Keratinocyte (primary cell): Measurements from ENCODE around the gene CMIP. TPM values are rescaled to one million over a fixed set of nuclear protein-coding genes. Genes with fewer than 3 reads are reported as not detected.

Experiments used
- DNase-seq: peaks from one replicate; pipeline ENCODE4 v3.0.0-alpha.2; 2011; ENCODE audit warnings: low read depth, missing footprints, low spot score
- FAIRE-seq: peaks from 2 replicates; lab custom pipeline; 2011; peaks lifted over from hg19 to GRCh38; lab: Jason Lieb, UNC
- H2AFZ ChIP-seq: 2 replicates; pipeline ENCODE4 v1.6.0; 2012; ENCODE audit warnings: low read length, control low read depth, inconsistent platforms; ENCODE audit not compliant: control insufficient read depth
- H3K27ac ChIP-seq: 2 replicates; pipeline ENCODE4 v1.5.1; 2011; ENCODE audit warnings: low read length; ENCODE audit not compliant: control insufficient read depth, insufficient read depth
- H3K27me3 ChIP-seq: 3 replicates; pipeline ENCODE4 v1.6.0; 2011; ENCODE audit warnings: low read length; ENCODE audit not compliant: control insufficient read depth, insufficient read depth; ENCODE audit errors: extremely low read depth
- H3K36me3 ChIP-seq, 2 experiments: 2 replicates in 1 of 2; 3 replicates in 1 of 2; pipeline ENCODE4 v1.5.1; 2011; ENCODE audit warnings: low read length in 2 of 2, mild to moderate bottlenecking in 1 of 2; ENCODE audit not compliant: control insufficient read depth in 2 of 2, insufficient read depth in 2 of 2; ENCODE audit errors: extremely low read depth in 1 of 2
- H3K4me1 ChIP-seq: 3 replicates; pipeline ENCODE4 v1.5.1; 2011; ENCODE audit warnings: low read length; ENCODE audit not compliant: control insufficient read depth, insufficient read depth; ENCODE audit errors: extremely low read depth
- H3K4me2 ChIP-seq: 3 replicates; pipeline ENCODE4 v1.6.0; 2011; ENCODE audit warnings: low read depth, low read length; ENCODE audit not compliant: control insufficient read depth, insufficient read depth; ENCODE audit errors: extremely low read depth
- H3K4me3 ChIP-seq, 3 experiments: fragments of 200-600 bp in 1 of 3; sonication (generic) in 1 of 3; 2 replicates in 2 of 3; 3 replicates in 1 of 3; pipeline ENCODE4 v1.5.1; 2011 to 2016; ENCODE audit warnings: low read length in 3 of 3, mild to moderate bottlenecking in 3 of 3, control low read depth in 2 of 3, inconsistent platforms in 1 of 3, low read depth in 1 of 3, mixed read lengths in 1 of 3, mixed run types in 1 of 3, moderate library complexity in 1 of 3; ENCODE audit not compliant: control insufficient read depth in 2 of 3, insufficient read depth in 2 of 3; ENCODE audit errors: extremely low read depth in 1 of 3
- H3K79me2 ChIP-seq: 2 replicates; pipeline ENCODE4 v1.6.0; 2012; ENCODE audit warnings: low read length; ENCODE audit not compliant: control insufficient read depth, insufficient read depth
- H3K9ac ChIP-seq: 3 replicates; pipeline ENCODE4 v1.6.0; 2011; ENCODE audit warnings: low read length; ENCODE audit not compliant: control insufficient read depth, insufficient read depth; ENCODE audit errors: extremely low read depth
- H3K9me1 ChIP-seq: 3 replicates; pipeline ENCODE4 v1.6.0; 2011; ENCODE audit warnings: low read length; ENCODE audit not compliant: control insufficient read depth, insufficient read depth; ENCODE audit errors: extremely low read depth
- H3K9me3 ChIP-seq: 2 replicates; pipeline ENCODE4 v1.5.1; 2012; ENCODE audit warnings: low read depth, low read length; ENCODE audit not compliant: control insufficient read depth
- H4K20me1 ChIP-seq: 3 replicates; pipeline ENCODE4 v1.6.0; 2011; ENCODE audit warnings: low read length; ENCODE audit not compliant: control insufficient read depth, insufficient read depth; ENCODE audit errors: extremely low read depth
- CTCF ChIP-seq, 3 experiments: IDR thresholded peaks in 1 of 3; conservative IDR thresholded peaks in 1 of 3; optimal IDR thresholded peaks in 1 of 3; 2 replicates in 2 of 3; 3 replicates in 1 of 3; pipeline versions ENCODE3 to v1.5.1; 2011; ENCODE audit warnings: low read length in 3 of 3, mild to moderate bottlenecking in 3 of 3, moderate library complexity in 2 of 3, control low read depth in 1 of 3, inconsistent platforms in 1 of 3; ENCODE audit not compliant: insufficient read depth in 2 of 3; ENCODE audit errors: extremely low read depth in 1 of 3
- EZH2 ChIP-seq: IDR thresholded peaks from one replicate; pipeline ENCODE4 v1.6.1; 2012; ENCODE audit warnings: inconsistent platforms, mild to moderate bottlenecking, low read length, moderate library complexity
- dilution Hi-C: fragments of 300-500 bp; cut with MboI; formaldehyde crosslinking; loops from one replicate; pipeline ENCODE4 v1.7.0; 2020; ENCODE audit warnings: low sequenced_read_pairs; ENCODE audit not compliant: extremely low pct_ligation_motif_present
- polyA plus RNA-seq, 5 experiments: library from polyadenylated mRNA; depleted of rRNA in 3 of 5; stranded (reverse) in 3 of 5; stranded (forward) in 1 of 5; unstranded in 1 of 5; fragments of >200 nt; gene quantifications; 1 replicate in 1 of 5; 2 replicates in 3 of 5; 3 replicates in 1 of 5; pipeline versions ENCODE4 v1.2.1 to v1.2.3, GENCODE V29; 2011 to 2012; ENCODE audit warnings: missing spikeins in 2 of 5, low read depth in 1 of 5, low replicate concordance in 1 of 5

The CMIP gene
- polyA plus RNA-seq, 1 donor (not counting 4 experiments of a cell fraction or from before 2014, with no cell fraction given) = 5.0 TPM

GRCh38 chr16:81708266-81709015 lies 263.8 kb downstream of the CMIP start:
- Histone ChIP-seq H3K4me2 (no peak overlapping the region), H3K27me3 (no peaks in the 10 kb centered on the region), H3K4me3 (no peak overlapping the region), H3K4me1 (peaks cover 19% of the 10 kb centered on the region), H3K27ac (no peak overlapping the region), H4K20me1 (no peaks in the 10 kb centered on the region), H3K9me3 (no peaks in the 10 kb centered on the region), H3K36me3 (peaks cover 27 to 41% of the 10 kb centered on the region in 2 experiments), H3K79me2 (no peaks in the 10 kb centered on the region), H3K9ac (no peak overlapping the region), H2AFZ (no peak overlapping the region), H3K9me1 (no peaks in the 10 kb centered on the region)
- FAIRE-seq (no peak), DNase-seq (no peak)
- dilution Hi-C loops = no loop called here
- TF ChIP-seq CTCF (optimal IDR thresholded peaks at IDR 0.05 in 1 of 3, IDR thresholded peaks at IDR 0.05 in 1 of 3, conservative IDR thresholded peaks at IDR 0.05 in 1 of 3; ENCODE audit: extremely low read depth in 1 of 3, insufficient read depth in 2 of 3, low read length in 3 of 3) (no peak), EZH2 (no peak)

GRCh38 chr16:81709016-81709900 lies 264.6 kb downstream of the CMIP start:
- H3K27ac ChIP-seq = no peak overlapping the region
- H3K9me1 ChIP-seq = no peaks in the 10 kb centered on the region
- H3K79me2 ChIP-seq = no peaks in the 10 kb centered on the region
- TF ChIP-seq CTCF (optimal IDR thresholded peaks at IDR 0.05 in 1 of 3, IDR thresholded peaks at IDR 0.05 in 1 of 3, conservative IDR thresholded peaks at IDR 0.05 in 1 of 3; ENCODE audit: extremely low read depth in 1 of 3, insufficient read depth in 2 of 3, low read length in 3 of 3) (no peak), EZH2 (no peak)
- no peaks in the 10 kb centered on the region for H3K27me3 ChIP-seq
- H3K4me3 ChIP-seq = no peak overlapping the region
- dilution Hi-C loops = no loop called here
- no peaks in the 10 kb centered on the region for H3K9me3 ChIP-seq
- no peak for FAIRE-seq
- no peak overlapping the region for H3K4me2 ChIP-seq
- DNase-seq = no peak
- peaks cover 19% of the 10 kb centered on the region for H3K4me1 ChIP-seq
- H3K36me3 ChIP-seq = peaks cover 22 to 36% of the 10 kb centered on the region in 2 experiments
- no peak overlapping the region for H2AFZ ChIP-seq
- no peak overlapping the region for H3K9ac ChIP-seq
- H4K20me1 ChIP-seq = no peaks in the 10 kb centered on the region
